Endothelial cell of umbilical vein (primary cell): Measurements from ENCODE around the gene MEI4. TPM values are rescaled to one million over a fixed set of nuclear protein-coding genes. Genes with fewer than 3 reads are reported as not detected.

Source experiments
- BruUV-seq: library from RNA; stranded (reverse); fragments of 400-500 nt; replicated peaks from 2 replicates; lab custom pipeline; 2021; lab: Mats Ljungman, UMichigan
- CTCF ChIA-PET: fragments of 300-600, 350-600 bp; sonication (Branson Sonifier 250); formaldehyde crosslinking; loops from one replicate; lab custom pipeline; 2021; ENCODE audit warnings: antibody characterized with exemption, inconsistent platforms; lab: Charles Lee
- POLR2A ChIA-PET: fragments of 300-600, 350-600 bp; sonication (Branson Sonifier 250); formaldehyde crosslinking; loops from one replicate; lab custom pipeline; 2021; ENCODE audit warnings: antibody characterized with exemption, inconsistent platforms; lab: Charles Lee
- DNase-seq: peaks from one replicate; pipeline ENCODE4 v3.0.0-alpha.2; 2011; ENCODE audit warnings: low read depth, low spot score
- FAIRE-seq: peaks from 2 replicates; lab custom pipeline; 2011; peaks lifted over from hg19 to GRCh38; lab: Jason Lieb, UNC
- H2AFZ ChIP-seq: 2 replicates; pipeline ENCODE4 v1.6.0; 2012; ENCODE audit warnings: low read depth, low read length, control low read depth, inconsistent platforms
- H3K27ac ChIP-seq: 2 replicates; pipeline ENCODE4 v1.5.1; 2011; ENCODE audit warnings: low read depth, mild to moderate bottlenecking, control low read depth, low read length, moderate library complexity; ENCODE audit not compliant: insufficient read depth
- H3K27me3 ChIP-seq, 2 experiments: 2 replicates each; pipeline versions ENCODE4 v1.6.0 to v1.6.1; 2011; ENCODE audit warnings: low read length in 2 of 2, mixed read lengths in 1 of 2; ENCODE audit not compliant: control insufficient read depth in 2 of 2, insufficient read depth in 2 of 2
- H3K36me3 ChIP-seq, 2 experiments: 2 replicates in 1 of 2; 3 replicates in 1 of 2; pipeline ENCODE4 v1.5.1; 2011; ENCODE audit warnings: low read length in 2 of 2, mild to moderate bottlenecking in 1 of 2, moderate library complexity in 1 of 2; ENCODE audit not compliant: control insufficient read depth in 2 of 2, insufficient read depth in 2 of 2; ENCODE audit errors: extremely low read depth in 1 of 2
- H3K4me1 ChIP-seq: 3 replicates; pipeline ENCODE4 v1.5.1; 2011; ENCODE audit warnings: mild to moderate bottlenecking, low read length; ENCODE audit not compliant: control insufficient read depth, insufficient read depth; ENCODE audit errors: extremely low read depth
- H3K4me2 ChIP-seq: 2 replicates; pipeline ENCODE4 v1.6.1; 2011; ENCODE audit warnings: low read length, control low read depth, mixed read lengths; ENCODE audit not compliant: insufficient read depth
- H3K4me3 ChIP-seq, 3 experiments: fragments of 200-600 bp in 1 of 3; sonication (generic), shearing (Covaris generic) in 1 of 3; replicated peaks in 1 of 3; 2 replicates each; pipeline ENCODE4 v1.5.1; 2011 to 2016; ENCODE audit warnings: control low read depth in 3 of 3, low read length in 3 of 3, mild to moderate bottlenecking in 2 of 3, inconsistent platforms in 1 of 3, low read depth in 1 of 3, moderate library complexity in 1 of 3; ENCODE audit not compliant: insufficient read depth in 1 of 3
- H3K79me2 ChIP-seq: 2 replicates; pipeline ENCODE4 v1.6.0; 2012; ENCODE audit warnings: low read length, inconsistent platforms; ENCODE audit not compliant: control insufficient read depth, insufficient read depth
- H3K9ac ChIP-seq: replicated peaks from 2 replicates; pipeline ENCODE3; 2011; ENCODE audit warnings: low read length, control low read depth; ENCODE audit not compliant: insufficient read depth; ENCODE audit errors: extremely low read depth
- H3K9me1 ChIP-seq: replicated peaks from 3 replicates; pipeline ENCODE4 v1.6.0; 2011; ENCODE audit warnings: mild to moderate bottlenecking, low read length; ENCODE audit not compliant: control insufficient read depth, insufficient read depth; ENCODE audit errors: extremely low read depth
- H3K9me3 ChIP-seq: replicated peaks from 2 replicates; pipeline ENCODE4 v1.5.1; 2012; ENCODE audit warnings: low read length, inconsistent platforms; ENCODE audit not compliant: control insufficient read depth, insufficient read depth
- H4K20me1 ChIP-seq: replicated peaks from 2 replicates; pipeline ENCODE3; 2011; ENCODE audit warnings: mild to moderate bottlenecking, low read length; ENCODE audit not compliant: control insufficient read depth, insufficient read depth; ENCODE audit errors: extremely low read depth
- CTCF ChIP-seq, 2 donors: IDR thresholded peaks; 1 replicate in 1 of 2; 2 replicates in 1 of 2; pipeline ENCODE4 v1.5.1; 2011; ENCODE audit warnings: low read length in 2 of 2, mild to moderate bottlenecking in 2 of 2, moderate library complexity in 2 of 2, control low read depth in 1 of 2, inconsistent platforms in 1 of 2, low read depth in 1 of 2; ENCODE audit not compliant: insufficient read depth in 1 of 2; ENCODE audit errors: extremely low read depth in 1 of 2
- FOS ChIP-seq: IDR thresholded peaks from 2 replicates; pipeline ENCODE4 v1.6.1; 2011; ENCODE audit warnings: mild to moderate bottlenecking, low read length, moderate library complexity, borderline replicate concordance; ENCODE audit not compliant: insufficient read depth
- GATA2 ChIP-seq: IDR thresholded peaks from 2 replicates; pipeline ENCODE4 v1.7.0; 2011; ENCODE audit warnings: low read depth, mild to moderate bottlenecking, moderate library complexity, mixed read lengths, low read length; ENCODE audit not compliant: insufficient read length, insufficient read depth
- JUN ChIP-seq: IDR thresholded peaks from 2 replicates; pipeline ENCODE4 v1.6.1; 2011; ENCODE audit warnings: borderline replicate concordance, low read depth; ENCODE audit not compliant: insufficient read length, insufficient read depth
- MAX ChIP-seq: IDR thresholded peaks from 2 replicates; pipeline ENCODE4 v1.6.1; 2011; ENCODE audit not compliant: insufficient read depth, insufficient read length
- MYC ChIP-seq: IDR thresholded peaks from one replicate; pipeline ENCODE4 v1.6.1; 2011; ENCODE audit warnings: mild to moderate bottlenecking, low read depth, low read length
- POLR2AphosphoS5 ChIP-seq: IDR thresholded peaks from 2 replicates; pipeline ENCODE4 v1.6.1; 2012; ENCODE audit warnings: low read depth, mild to moderate bottlenecking, control low read depth, low read length, moderate library complexity; ENCODE audit not compliant: insufficient read depth
- dilution Hi-C: fragments of 300-500 bp; cut with MboI; formaldehyde crosslinking; loops from one replicate; pipeline ENCODE4 v1.15.0; 2019; ENCODE audit warnings: low sequenced_read_pairs; ENCODE audit not compliant: extremely low pct_ligation_motif_present
- intact Hi-C: fragments of 100-400 bp; cut with micrococcal nuclease; formaldehyde crosslinking; loops from one replicate; pipeline ENCODE4 v1.10.0; 2022
- polyA plus RNA-seq, 4 experiments: library from polyadenylated mRNA; depleted of rRNA in 3 of 4; stranded (reverse) in 3 of 4; unstranded in 1 of 4; fragments of >200 nt; gene quantifications; 2 replicates each; pipeline versions ENCODE4 v1.2.1 to v1.2.3, GENCODE V29; 2011 to 2012; ENCODE audit warnings: missing spikeins in 1 of 4
- total RNA-seq: library from RNA; stranded (reverse); gene quantifications from 2 replicates; pipeline ENCODE4 v1.2.3, GENCODE V29; 2021

MEI4 gene
- total and polyA plus RNA-seq, 2 donors (not counting 3 experiments of a cell fraction or from before 2014, with no cell fraction given): not detected

GRCh38 chr6:77856391-77856790, 203.6 kb downstream of the MEI4 start:
- no peaks in the 10 kb centered on the region for H3K27me3 ChIP-seq
- dilution Hi-C loops (no loop called here), intact Hi-C loops (no loop called here)
- ChIA-PET POLR2A (no interaction called here), CTCF (no interaction called here)
- no peaks in the 10 kb centered on the region for H4K20me1 ChIP-seq
- H3K27ac ChIP-seq: no peak overlapping the region
- H3K4me1 ChIP-seq: no peaks in the 10 kb centered on the region
- H3K9ac ChIP-seq: no peak overlapping the region
- no peak overlapping the region for H3K4me2 ChIP-seq
- BruUV-seq: no TSS peak
- TF ChIP-seq GATA2: no peak
- TF ChIP-seq FOS: no peak
- no peak overlapping the region for H2AFZ ChIP-seq
- no peak overlapping the region for H3K4me3 ChIP-seq
- H3K79me2 ChIP-seq: no peaks in the 10 kb centered on the region
- no peak for FAIRE-seq
- H3K9me3 ChIP-seq: no peaks in the 10 kb centered on the region
- no peaks in the 10 kb centered on the region for H3K36me3 ChIP-seq
- no peaks in the 10 kb centered on the region for H3K9me1 ChIP-seq
- no peak for DNase-seq

- ChIA-PET POLR2A (no interaction called here), CTCF (no interaction called here)
- H3K79me2 ChIP-seq: no peaks in the 10 kb centered on the region
- H3K9ac ChIP-seq: no peak overlapping the region
- H3K9me3 ChIP-seq: no peaks in the 10 kb centered on the region
- intact Hi-C loops (no loop called here), dilution Hi-C loops (no loop called here)
- FAIRE-seq (no peak), DNase-seq (no peak)
- H3K27me3 ChIP-seq: no peaks in the 10 kb centered on the region
- H3K4me3 ChIP-seq: no peak overlapping the region
- no peak overlapping the region for H2AFZ ChIP-seq
- no peak overlapping the region for H3K27ac ChIP-seq
- no peak overlapping the region for H3K4me2 ChIP-seq
- H3K4me1 ChIP-seq: no peaks in the 10 kb centered on the region
- TF ChIP-seq MYC: no peak
- no peak for TF ChIP-seq GATA2
- no peak for TF ChIP-seq CTCF (IDR thresholded peaks at IDR 0.05; ENCODE audit: extremely low read depth in 1 of 2, insufficient read depth in 1 of 2, low read depth in 1 of 2, low read length in 2 of 2)
- TF ChIP-seq JUN: no peak
- no peak for TF ChIP-seq MAX
- TF ChIP-seq POLR2AphosphoS5: no peak
- H3K36me3 ChIP-seq: no peaks in the 10 kb centered on the region
- H4K20me1 ChIP-seq: no peaks in the 10 kb centered on the region
- H3K9me1 ChIP-seq: no peaks in the 10 kb centered on the region
- BruUV-seq: no TSS peak
Measured at GRCh38 chr6:77857421-77857820, 204.6 kb downstream of the MEI4 start.
